Activated CD4-positive, alpha-beta T cell treated with anti-CD3 and anti-CD28 coated beads, Interleukin-10, Interleukin-2, amounts not matched to agents 100 ng/mL and 50 ng/mL, durations not matched to agents 16 hours and 8 hours (primary cell): ENCODE data around the gene PIK3CD.
"Not testable (repeated sequence)": the region's sequence is repeated elsewhere in the genome, so short reads cannot be mapped to it uniquely, and the experiment has no call there.

ENCODE experiments used
- DNase-seq: peaks from one replicate; pipeline ENCODE4 v3.0.0-alpha.2; 2020

The PIK3CD gene

DNA sequence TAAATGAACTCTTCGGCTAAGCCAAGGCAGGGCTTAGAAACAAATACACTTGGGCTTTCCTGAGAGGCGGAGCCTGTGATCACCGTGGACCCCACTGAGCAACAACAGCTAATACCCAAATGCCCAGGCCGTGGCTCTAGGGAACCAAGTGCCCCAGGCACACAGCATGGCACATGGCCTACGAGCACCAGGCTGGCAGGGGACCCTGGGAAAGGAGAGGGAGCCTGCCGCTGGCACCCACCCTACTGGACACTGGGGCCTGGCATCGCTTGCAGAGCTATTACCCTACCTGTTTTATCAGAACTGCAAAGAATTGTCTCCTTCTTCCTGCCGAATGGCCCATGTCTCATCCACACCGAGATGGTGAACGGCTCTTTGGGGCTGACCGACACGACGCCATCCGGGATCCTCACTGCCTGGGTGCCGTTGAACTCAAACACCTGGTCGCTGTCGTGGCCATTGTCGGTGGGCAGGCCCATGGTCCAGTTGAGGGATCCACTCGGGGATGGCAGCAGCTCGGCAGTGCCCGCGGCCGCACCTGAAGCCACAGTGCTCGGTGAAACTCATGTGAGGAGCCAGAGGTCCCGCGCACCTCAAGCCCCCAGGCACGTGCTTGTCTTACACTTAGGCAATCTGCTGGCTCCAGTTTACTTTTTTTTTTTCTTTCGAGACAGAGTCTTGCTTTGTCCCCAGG, 92.7 kb downstream of the PIK3CD start:
- no peak for DNase-seq

DNA sequence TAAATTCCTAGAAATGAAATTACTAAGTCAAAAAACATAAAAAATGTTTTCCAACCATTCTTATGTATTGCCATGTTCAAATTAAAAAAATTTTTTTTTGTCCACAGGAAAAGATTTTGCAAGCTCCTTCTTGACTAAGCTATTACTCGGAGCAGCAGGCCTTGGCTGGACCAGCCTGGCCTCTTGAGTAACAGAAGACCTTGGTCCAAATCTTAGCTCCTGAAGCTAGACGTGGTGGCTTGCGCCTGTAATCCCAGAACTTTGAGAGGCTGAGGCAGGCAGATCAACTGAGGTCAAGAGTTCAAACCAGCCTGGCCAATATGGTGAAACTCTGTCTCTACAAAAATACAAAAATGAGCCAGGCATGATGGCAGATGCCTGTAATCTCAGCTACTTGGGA, 94.7 kb downstream of the PIK3CD start:
- no peak for DNase-seq

DNA sequence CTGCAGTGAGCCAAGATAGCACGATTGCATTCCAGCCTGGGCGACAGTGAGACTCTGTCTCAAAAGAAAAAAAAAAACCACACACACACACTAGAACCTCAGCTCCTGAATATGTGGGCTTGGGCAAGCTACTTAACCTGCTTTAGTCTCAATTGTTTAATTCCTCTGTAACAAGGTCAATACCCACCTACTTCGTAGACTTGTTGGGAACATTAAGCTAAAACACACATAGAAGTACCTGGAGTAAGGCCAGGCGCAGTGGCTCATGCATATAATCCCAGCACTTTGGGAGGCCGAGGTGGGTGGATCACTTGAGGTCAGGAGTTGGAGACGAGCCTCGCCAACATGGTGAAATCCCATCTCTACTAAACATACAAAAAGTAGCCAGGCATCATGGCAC, 95.1 kb downstream of the PIK3CD start:
- DNase-seq: no peak

DNA sequence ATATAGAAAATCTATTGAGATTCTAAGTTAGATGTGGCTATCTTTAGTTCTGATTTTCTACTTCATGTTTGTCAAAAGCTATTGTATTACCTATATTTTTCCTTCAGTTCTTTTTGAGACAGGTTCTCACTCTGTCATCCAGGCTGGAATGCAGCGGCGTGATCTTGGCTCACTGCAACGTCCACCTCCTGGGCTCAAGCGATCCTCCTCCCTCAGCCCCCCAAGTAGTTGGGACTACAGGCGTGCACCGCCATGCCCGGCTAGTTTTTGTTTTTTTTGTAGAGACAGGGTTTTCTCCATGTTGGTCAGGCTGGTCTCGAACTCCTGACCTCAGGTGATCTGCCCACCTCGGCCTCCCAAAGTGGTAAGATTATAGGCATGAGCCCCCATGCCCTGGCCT, 96.9 kb downstream of the PIK3CD start:
- DNase-seq: not testable (repeated sequence)

DNA sequence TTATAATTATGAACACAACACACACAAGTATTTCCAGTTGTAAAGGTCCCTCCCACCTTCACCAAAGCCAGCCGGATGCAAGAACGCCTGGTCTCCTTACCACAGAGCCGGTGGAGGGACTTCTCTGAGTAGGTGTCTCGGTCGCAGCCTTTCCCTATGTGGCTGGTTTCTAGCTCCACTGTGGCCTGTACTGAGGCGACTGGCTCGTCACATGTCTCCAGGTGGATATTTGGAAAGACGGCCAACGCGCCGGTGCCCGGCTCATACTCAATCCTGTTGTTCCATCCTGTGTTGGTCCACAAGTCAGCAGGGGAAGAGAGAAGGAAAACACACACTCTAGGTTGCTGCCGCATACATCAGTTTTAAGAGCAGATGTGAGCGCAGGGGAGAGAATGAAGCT, 97.8 kb downstream of the PIK3CD start:
- DNase-seq: no peak

DNA sequence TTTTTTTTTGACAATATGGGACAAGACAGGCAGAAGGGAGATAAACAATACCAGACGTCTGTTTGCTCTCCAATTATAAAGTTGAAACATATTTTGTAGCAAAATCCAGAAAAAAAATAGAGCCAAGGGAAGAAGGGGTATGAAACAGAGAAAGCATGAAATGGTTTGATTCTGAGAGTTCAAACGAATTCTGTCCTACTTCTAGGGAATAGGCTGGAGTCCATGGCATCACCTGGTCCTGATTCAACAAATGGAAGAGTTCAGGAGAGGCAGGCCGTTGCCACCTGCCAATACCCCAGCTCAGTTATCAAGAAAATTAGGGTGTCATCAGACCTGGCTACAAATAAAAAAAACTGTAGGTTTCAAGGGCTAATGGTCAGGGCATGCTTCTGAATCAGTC, 100.4 kb downstream of the PIK3CD start:
- no peak for DNase-seq

DNA sequence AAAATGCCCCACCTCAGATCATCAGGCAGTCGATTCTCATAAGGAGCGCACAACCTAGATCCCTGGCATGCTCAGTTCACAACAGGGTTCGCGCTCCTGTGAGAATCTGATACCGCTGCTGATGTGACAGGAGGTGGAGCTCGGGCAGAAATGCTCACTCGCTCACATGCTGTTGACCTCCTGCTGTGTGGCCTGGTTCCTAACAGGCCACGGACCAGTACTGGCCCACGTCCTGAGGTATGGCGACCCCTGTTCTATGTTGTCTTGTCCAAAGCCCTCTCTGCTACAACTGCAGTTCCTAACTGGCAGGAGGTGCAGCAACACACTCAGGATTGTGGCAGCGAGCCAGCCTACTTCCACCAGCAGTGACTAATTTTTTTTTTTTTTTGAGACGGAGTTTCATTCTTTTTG, 101.6 kb downstream of the PIK3CD start:
- DNase-seq: no peak

DNA sequence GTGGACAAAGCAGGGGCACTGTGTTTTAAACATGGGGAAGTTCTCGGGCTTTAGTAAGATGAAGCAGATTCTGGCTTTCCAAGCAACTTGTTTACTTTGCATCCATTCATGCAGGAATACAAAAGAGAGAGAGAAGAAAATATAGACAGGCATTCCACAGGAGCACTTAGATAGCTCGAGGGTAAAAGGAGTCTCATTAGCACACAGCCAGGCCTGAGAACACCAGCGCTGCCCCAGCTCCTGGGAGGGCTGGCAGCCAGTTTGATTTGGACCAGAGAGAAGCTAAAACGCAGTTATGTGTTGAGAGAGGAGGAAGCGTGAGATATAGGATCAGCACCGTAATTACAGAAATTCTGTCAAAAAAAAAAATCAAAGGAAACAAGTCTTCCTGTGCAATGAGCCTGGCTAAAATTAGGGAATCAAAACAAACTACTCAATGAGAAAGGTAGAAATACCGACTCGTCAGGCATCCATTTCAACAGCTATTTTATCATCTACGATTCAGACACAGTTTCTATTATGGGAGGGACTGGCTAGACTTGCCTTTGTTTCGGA, 104.0 kb downstream of the PIK3CD start:
- no peak for DNase-seq

DNA sequence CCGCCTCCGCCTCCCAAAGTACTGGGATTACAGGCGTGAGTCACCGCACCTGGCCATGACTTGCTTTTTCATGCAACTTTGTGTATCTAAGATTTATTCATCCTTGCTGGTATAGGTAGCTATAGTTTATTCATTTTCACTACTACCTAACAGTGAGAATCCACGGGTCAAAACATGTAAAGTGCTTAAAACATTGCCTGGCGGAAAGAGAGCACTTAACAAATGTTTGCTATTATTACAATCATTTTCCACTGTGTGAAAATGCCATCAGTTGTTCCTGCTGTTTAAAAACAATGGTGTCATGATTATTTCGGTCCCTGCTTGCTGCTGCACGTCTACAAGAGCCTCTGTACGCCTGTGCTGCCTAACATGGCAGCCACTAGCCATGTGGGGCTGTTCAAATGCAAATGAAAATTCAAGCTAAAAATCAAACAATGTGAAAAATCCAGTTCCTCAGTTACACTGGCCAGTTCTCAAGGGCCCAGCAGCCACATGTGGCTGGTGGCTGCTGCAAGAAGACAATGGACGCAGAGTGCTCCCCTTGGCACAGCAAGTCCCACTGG, 107.1 kb downstream of the PIK3CD start:
- no peak for DNase-seq

DNA sequence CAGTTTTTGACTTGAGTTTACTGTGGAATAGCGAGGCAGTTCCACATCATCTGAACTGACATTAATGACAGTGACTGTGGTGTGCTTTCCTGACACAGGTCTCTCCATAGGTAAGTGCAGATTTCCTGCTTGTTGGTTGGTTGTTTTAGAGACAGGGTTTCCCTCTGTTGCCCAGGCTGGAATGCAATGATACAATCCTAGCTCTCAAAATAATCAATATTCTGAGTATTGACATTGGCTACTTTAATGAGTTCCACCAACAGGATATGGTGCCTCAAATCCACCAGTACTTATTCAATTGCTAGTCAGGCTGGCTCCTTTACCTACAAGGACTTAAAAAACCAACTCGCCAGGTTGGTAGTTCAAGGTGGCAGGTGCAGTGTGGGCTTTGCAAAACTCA, 108.4 kb downstream of the PIK3CD start:
- DNase-seq: no peak

DNA sequence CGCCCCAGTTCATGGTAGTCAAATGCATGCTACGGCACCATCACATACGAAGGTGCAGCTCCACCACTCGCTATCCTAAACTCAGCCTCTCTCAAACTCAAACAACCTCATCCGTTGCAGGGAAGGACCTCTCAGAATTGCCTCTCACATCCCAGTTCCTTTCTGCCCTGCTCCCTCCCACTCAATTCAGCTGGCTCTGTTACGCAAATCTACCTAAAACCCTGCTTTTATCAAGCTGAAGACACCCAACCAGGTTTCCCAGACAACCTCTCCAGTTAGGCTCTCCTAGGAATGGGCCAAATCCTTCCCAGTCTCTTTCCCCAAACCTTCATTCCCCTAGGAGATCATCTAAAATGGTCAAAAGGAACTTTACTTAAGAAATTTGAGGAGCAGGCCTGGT, 109.3 kb downstream of the PIK3CD start:
- no peak for DNase-seq

DNA sequence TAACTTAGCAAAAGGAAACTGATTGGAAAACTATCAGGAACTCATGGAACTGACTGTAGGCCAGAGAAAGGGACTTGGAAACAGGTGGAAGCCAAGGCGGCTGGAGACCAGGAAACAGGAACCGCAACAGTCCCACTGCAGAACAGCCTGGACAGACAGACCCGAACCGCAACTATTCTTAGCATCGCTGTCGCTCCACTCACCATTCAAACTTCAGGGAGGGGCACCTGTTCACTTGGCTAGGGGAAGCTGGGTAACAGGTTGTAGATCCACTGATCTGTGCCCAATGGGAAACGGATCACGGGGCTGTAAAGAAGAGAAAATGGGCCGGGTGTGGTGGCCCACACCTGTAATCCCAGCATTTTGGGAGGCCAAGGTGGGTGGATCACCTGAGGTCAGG, 110.3 kb downstream of the PIK3CD start:
- no peak for DNase-seq

DNA sequence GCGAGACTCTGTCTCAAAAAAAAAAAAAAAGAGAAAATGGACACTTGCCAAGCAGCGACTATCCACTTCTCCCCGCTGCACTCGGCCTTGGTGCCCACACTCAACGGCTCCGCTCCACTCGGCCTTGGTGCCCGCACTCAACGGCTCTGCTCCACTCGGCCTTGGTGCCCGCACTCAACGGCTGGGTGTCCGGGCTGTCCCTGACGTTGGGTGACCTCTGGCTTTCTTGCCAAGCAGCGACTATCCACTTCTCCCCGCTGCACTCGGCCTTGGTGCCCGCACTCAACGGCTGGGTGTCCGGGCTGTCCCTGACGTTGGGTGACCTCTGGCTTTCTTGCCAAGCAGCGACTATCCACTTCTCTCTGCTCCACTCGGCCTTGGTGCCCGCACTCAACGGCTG, 110.9 kb downstream of the PIK3CD start:
- not testable (repeated sequence) for DNase-seq

DNA sequence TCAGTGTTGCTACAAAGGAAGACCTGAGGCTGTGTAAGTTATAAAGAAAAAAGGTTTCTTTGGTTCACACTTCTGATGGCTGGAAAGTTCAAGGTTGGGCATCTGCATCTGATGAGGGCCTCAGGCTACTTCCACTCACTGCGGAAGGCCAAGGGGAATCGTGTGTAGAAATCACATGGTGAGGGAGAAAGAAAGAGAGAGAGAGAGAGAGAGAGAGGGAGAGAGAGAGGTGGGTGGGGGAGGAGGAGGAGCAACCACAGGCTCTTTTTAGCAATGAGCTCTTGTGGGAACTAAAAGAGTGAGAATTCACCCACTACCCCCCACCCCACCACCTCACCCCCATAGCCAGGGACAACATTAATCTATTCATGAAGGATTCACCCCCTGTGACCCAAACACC, 112.4 kb downstream of the PIK3CD start:
- DNase-seq: no peak

DNA sequence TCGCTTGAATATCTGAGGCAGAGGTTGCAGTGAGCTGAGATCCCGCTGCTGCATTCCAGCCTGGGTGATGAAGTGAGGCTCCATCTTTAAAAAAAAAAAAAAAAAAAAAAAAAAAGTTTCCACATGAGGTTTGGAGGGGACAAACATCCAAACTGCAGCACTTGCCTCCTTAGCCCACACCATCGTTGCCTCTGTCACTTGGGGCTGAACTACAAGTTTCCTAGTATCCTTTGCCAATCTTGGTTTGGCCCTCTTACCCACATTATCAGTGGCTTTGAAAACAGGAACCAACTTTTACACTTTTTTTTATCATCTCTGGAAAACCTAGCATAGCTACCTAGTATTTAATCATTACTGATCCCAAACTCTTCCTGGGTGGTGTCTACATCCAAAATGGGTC, 113.0 kb downstream of the PIK3CD start:
- no peak for DNase-seq

DNA sequence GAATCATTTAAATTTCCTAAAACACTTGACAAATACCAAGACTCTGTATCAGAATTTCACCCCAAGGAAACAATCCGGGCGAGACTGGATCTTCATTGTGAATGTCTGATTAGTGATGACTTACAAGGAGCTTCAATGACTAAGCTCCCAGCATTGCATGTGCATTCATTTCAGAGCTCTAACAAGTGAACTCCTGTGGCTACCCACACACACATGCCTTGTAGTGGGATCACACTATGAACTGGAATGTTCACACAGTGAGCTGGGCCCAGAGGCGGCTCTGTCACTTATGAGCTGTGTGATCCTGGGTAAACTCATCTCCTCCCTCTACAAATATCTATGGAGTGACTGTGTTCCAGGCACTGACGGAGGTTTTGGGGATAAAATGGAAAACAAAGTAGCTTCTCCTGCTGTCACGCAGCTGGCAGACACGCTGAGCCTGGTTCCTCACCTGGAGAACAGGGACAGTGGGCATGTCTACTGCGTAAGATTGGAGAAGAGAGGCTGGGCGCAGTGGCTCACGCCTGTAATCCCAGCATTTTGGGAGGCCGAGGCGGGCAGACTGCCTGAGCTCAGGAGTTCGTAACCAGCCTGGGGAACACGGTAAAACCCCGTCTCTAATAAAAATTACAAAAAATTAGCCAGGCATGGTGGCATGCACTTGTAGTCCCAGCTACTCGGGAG, 115.4 kb downstream of the PIK3CD start:
- no peak for DNase-seq

DNA sequence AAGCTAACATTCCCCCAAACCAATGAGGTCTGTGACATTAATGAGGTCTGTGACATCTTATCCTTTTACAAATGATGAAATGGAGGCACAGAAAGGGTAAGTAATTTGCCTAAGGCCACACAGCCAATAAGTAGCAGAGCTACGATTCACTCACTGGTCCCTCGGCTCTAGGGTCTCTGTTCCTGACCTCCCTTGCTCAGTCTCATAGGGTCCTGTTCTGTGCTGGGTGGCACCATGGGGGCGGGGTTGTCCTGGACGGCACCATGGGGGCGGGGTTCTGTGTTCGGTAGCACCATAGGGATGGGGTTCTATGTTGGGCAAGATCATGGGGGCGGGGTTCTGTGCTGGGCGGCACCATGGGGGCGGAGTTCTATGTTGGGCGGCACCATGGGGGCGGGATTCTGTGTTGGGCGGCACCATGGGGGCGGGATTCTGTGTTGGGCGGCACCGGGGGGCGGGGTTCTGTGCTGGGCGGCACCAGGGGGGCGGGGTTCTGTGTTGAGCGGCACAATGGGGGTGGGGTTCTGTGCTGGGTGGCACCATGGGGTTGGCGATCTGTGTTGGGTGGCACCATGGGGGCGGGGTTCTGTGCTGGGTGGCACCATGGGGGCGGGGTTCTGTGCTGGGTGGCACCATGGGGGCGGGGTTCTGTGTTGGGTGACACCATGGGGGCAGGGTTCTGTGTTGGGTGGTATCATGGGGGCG, 116.6 kb downstream of the PIK3CD start:
- DNase-seq: peak; percentile 50

DNA sequence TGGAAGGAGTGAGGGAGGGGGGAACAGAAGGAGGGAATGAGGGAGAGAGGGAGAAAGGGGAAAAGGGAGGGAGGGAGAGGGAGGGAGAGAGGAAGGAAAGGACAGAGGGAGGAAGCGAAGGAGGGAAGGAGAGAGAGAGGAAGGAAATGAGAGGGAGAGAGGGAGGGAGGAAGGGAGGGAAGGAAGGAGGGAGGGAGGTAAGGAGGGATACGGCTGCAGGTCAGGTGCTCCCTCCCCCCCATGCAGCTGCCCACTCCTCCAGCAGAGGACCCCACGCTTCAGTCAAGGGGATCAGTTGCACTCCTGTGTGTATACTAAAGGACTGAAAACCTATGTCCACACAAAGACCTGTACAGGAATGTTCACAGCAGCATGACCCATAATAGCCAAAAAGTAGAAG, 117.5 kb downstream of the PIK3CD start:
- DNase-seq: no peak

DNA sequence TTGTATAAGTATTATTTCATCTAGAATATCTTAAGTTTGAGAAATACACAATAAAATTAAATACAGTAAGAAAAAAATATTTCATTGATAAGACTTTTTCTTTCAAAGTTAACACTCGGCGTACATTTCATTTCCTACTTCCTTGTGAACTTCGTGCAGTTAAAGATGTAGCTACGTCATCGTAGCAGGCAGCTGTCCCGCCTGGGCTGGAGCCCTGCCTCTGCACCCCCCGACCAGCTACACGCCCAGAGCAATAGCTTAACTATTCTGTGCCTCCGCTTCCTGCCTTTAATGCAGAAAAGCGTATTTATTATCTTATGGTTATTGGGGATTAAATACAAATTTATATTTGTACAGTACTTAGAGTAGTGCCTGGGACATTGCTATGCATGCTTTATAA, 118.8 kb downstream of the PIK3CD start:
- DNase-seq: no peak

DNA sequence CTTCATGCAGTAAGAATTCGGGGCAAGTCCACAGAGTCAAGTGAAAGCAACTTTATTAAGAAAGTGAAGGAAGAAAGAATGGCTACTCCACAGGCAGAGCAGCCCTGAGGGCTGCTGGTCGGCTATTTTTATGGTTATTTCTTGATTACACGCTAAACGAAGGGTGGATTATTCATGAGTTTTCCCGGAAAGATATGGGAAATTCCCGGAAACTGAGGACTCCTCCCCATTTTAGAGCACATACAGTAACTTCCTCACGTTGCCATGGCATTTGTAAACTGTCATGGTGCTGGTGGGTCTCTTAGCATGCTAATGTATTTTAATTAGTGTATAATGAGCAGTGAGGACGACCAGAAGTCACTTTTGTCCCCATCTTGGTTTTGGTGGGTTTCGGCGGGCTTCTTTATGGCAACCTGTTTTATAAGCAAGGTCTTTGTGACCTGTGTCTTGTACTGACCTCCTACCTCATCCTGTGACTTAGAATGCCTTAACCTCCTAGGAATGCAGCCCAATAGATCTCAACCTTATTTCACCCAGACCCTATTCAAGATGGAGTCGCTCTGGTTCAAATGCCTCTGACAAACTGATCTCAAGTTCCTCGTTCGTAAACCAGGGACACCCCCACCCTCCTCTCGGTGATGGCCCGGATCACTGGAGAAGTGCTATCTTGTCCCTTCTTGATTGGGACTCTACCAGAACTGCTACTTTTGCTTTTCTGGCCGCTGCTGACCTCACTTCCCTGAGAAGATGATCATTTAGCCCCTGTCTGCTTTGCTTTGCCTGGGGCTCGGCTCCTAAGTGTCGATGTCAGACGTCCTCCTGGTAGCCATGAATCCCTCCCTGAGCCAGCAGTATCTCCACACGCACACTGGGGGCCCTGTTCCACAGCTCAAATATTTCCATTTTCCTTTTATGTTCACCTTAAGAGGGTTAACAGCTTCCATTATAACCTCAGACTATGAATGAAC, 123.5 kb downstream of the PIK3CD start:
- no peak for DNase-seq

DNA sequence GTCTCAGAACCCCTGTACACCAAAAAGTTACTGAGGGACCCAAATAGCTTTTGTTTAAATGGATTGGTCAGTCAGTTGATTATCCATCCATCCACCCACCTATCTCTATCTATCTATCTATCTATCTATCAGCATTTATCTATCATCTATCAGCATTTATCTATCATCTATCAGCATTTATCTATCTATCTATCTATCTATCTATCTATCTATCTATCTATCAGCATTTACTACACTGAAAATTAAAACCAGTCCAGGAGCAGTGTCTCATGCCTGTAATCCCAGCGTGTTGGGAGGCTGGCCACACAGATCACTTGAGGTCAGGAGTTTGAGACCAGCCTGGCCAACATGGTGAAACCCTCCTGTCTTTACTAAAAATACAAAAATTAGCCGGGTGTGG, 125.2 kb downstream of the PIK3CD start:
- no peak for DNase-seq
